SK-N-SH (cell line): ENCODE measurements around the gene KCNG1. TPM values are rescaled to one million over a fixed set of nuclear protein-coding genes. Genes with fewer than 3 reads are reported as not detected.

Experiments
- CTCF ChIA-PET: fragments of 300-600, 350-600 bp; formaldehyde crosslinking; extraction: SDS; loops from one replicate; lab custom pipeline; 2021; lab: Yijun Ruan, JAX
- POLR2A ChIA-PET: fragments of 350-600 bp; sonication (Branson Sonifier 250); formaldehyde crosslinking; extraction: SDS; loops from one replicate; lab custom pipeline; 2020; ENCODE audit warnings: antibody characterized with exemption, inconsistent platforms; lab: Yijun Ruan, JAX
- DNase-seq: peaks from one replicate; pipeline ENCODE4 v3.0.0; 2012
- H2AFZ ChIP-seq: fragments of 200-600 bp; sonication (generic); 2 replicates; pipeline ENCODE4 v1.8.1; 2016; ENCODE audit warnings: antibody characterized with exemption, mild to moderate bottlenecking, low read depth
- H3F3A ChIP-seq: fragments of 200-600 bp; sonication (generic); replicated peaks from 2 replicates; pipeline ENCODE3; 2016; ENCODE audit warnings: antibody characterized with exemption, mild to moderate bottlenecking; ENCODE audit not compliant: insufficient read depth
- H3K27ac ChIP-seq, 2 experiments: fragments of 200-500 bp in 1 of 2; fragments of 200-600 bp in 1 of 2; sonication (Bioruptor generic) in 1 of 2; sonication (generic), shearing (Covaris generic) in 1 of 2; 2 replicates each; pipeline versions ENCODE4 v1.5.1 to v1.6.1; 2014 to 2016; ENCODE audit warnings: low read depth in 2 of 2, inconsistent platforms in 1 of 2, low read length in 1 of 2, mild to moderate bottlenecking in 1 of 2, mixed read lengths in 1 of 2
- H3K27me3 ChIP-seq: fragments of 200-600 bp; sonication (generic), shearing (Covaris generic); 2 replicates; pipeline ENCODE4 v1.6.1; 2016; ENCODE audit warnings: mixed run types; ENCODE audit not compliant: insufficient read depth
- H3K36me3 ChIP-seq, 2 experiments: fragments of 200-500 bp in 1 of 2; fragments of 200-600 bp in 1 of 2; sonication (Bioruptor generic) in 1 of 2; sonication (generic) in 1 of 2; replicated peaks in 1 of 2; 2 replicates each; pipeline versions ENCODE3 to v1.5.1; 2014 to 2016; ENCODE audit warnings: low read length in 1 of 2, mild to moderate bottlenecking in 1 of 2; ENCODE audit not compliant: insufficient read depth in 2 of 2, control insufficient read depth in 1 of 2
- H3K4me1 ChIP-seq, 2 experiments: fragments of 200-500 bp in 1 of 2; fragments of 200-600 bp in 1 of 2; sonication (Bioruptor generic) in 1 of 2; sonication (generic), shearing (Covaris generic) in 1 of 2; 2 replicates each; pipeline versions ENCODE4 v1.5.1 to v1.6.1; 2014 to 2016; ENCODE audit warnings: low read depth in 1 of 2, low read length in 1 of 2, mixed run types in 1 of 2; ENCODE audit not compliant: insufficient read depth in 2 of 2, control insufficient read depth in 1 of 2
- H3K4me2 ChIP-seq: fragments of 200-600 bp; sonication (generic), shearing (Covaris generic); 2 replicates; pipeline ENCODE4 v1.6.1; 2017; ENCODE audit warnings: mixed run types
- H3K4me3 ChIP-seq, 2 experiments: fragments of 200-500 bp in 1 of 2; fragments of 200-600 bp in 1 of 2; sonication (Bioruptor generic) in 1 of 2; sonication (generic), shearing (Covaris generic) in 1 of 2; 2 replicates each; pipeline versions ENCODE4 v1.5.1 to v1.8.1; 2014 to 2016; ENCODE audit warnings: low read depth in 2 of 2, inconsistent platforms in 1 of 2, low read length in 1 of 2, mild to moderate bottlenecking in 1 of 2, mixed read lengths in 1 of 2, moderate library complexity in 1 of 2
- H3K79me2 ChIP-seq: fragments of 200-600 bp; sonication (generic); 2 replicates; pipeline ENCODE4 v1.8.1; 2017; ENCODE audit warnings: mild to moderate bottlenecking; ENCODE audit not compliant: insufficient read depth
- H3K9ac ChIP-seq: fragments of 200-600 bp; sonication (generic); 2 replicates; pipeline ENCODE4 v1.6.1; 2017; ENCODE audit warnings: mixed run types
- H3K9me2 ChIP-seq: fragments of 200-600 bp; sonication (generic); 2 replicates; pipeline ENCODE4 v1.6.1; 2017; ENCODE audit warnings: mixed run types
- H3K9me3 ChIP-seq: fragments of 200-600 bp; sonication (generic); 2 replicates; pipeline ENCODE4 v1.6.1; 2017; ENCODE audit warnings: mixed run types, mild to moderate bottlenecking, moderate library complexity
- H4K20me1 ChIP-seq: fragments of 200-600 bp; sonication (generic); 2 replicates; pipeline ENCODE4 v1.6.1; 2017; ENCODE audit warnings: mild to moderate bottlenecking, mixed run types; ENCODE audit not compliant: insufficient read depth
- EP300 ChIP-seq, 2 experiments: IDR thresholded peaks; 2 replicates each; pipeline versions ENCODE4 v1.4.0 to v1.6.1; 2012; ENCODE audit warnings: borderline replicate concordance in 1 of 2, low read depth in 1 of 2, low read length in 1 of 2
- FOSL2 ChIP-seq: IDR thresholded peaks from 2 replicates; pipeline ENCODE4 v1.4.0; 2012; ENCODE audit warnings: low read depth, mild to moderate bottlenecking, moderate library complexity, borderline replicate concordance
- FOXJ3 ChIP-seq: sonication (generic); formaldehyde crosslinking; IDR thresholded peaks from 2 replicates; pipeline ENCODE4 v1.5.1; 2020; ENCODE audit warnings: mild to moderate bottlenecking, missing genetic modification reagents
- FOXM1 ChIP-seq: IDR thresholded peaks from 2 replicates; pipeline ENCODE4 v1.4.0; 2012; ENCODE audit warnings: low read depth, mild to moderate bottlenecking
- GABPA ChIP-seq: IDR thresholded peaks from 2 replicates; pipeline ENCODE4 v1.4.0; 2012; ENCODE audit warnings: low read depth, mild to moderate bottlenecking
- GATA2 ChIP-seq: sonication (generic); formaldehyde crosslinking; IDR thresholded peaks from 2 replicates; pipeline ENCODE4 v1.5.0; 2020; ENCODE audit warnings: mild to moderate bottlenecking, missing genetic modification reagents
- IRF3 ChIP-seq: fragments of 150-350 bp; IDR thresholded peaks from 2 replicates; pipeline ENCODE4 v1.6.1; 2016; ENCODE audit warnings: mild to moderate bottlenecking, low read depth, low read length
- MAX ChIP-seq: IDR thresholded peaks from 2 replicates; pipeline ENCODE4 v1.4.0; 2012; ENCODE audit warnings: low read depth
- MEF2A ChIP-seq: IDR thresholded peaks from 2 replicates; pipeline ENCODE4 v1.4.0; 2012; ENCODE audit warnings: low read depth, borderline replicate concordance
- NFIC ChIP-seq: IDR thresholded peaks from 2 replicates; pipeline ENCODE4 v1.4.0; 2012; ENCODE audit warnings: borderline replicate concordance
- NRF1 ChIP-seq: IDR thresholded peaks from 2 replicates; pipeline ENCODE4 v1.6.1; 2012; ENCODE audit warnings: low read depth, mild to moderate bottlenecking, low read length
- POLR2AphosphoS5 ChIP-seq: IDR thresholded peaks from 2 replicates; pipeline ENCODE4 v1.6.1; 2012; ENCODE audit warnings: low read depth, low read length
- RCOR1 ChIP-seq: fragments of 150-350 bp; IDR thresholded peaks from 2 replicates; pipeline ENCODE4 v1.6.1; 2017; ENCODE audit warnings: antibody characterized with exemption, low read length
- RFX5 ChIP-seq: IDR thresholded peaks from 2 replicates; pipeline ENCODE4 v1.6.1; 2012; ENCODE audit warnings: mild to moderate bottlenecking, improper control_type of control experiment, low read length
- RXRA ChIP-seq: IDR thresholded peaks from 2 replicates; pipeline ENCODE4 v1.4.0; 2012; ENCODE audit warnings: low read depth, mild to moderate bottlenecking, borderline replicate concordance
- SMC3 ChIP-seq: IDR thresholded peaks from 2 replicates; pipeline ENCODE4 v1.6.1; 2012; ENCODE audit warnings: low read depth, low read length, improper control_type of control experiment
- TCF12 ChIP-seq: IDR thresholded peaks from 2 replicates; pipeline ENCODE4 v1.4.0; 2012
- TEAD4 ChIP-seq: IDR thresholded peaks from 2 replicates; pipeline ENCODE4 v1.4.0; 2012; ENCODE audit warnings: mild to moderate bottlenecking, borderline replicate concordance; ENCODE audit not compliant: insufficient read depth
- USF1 ChIP-seq: IDR thresholded peaks from 2 replicates; pipeline ENCODE4 v1.4.0; 2012; ENCODE audit warnings: low read depth, borderline replicate concordance
- YY1 ChIP-seq: IDR thresholded peaks from 2 replicates; pipeline ENCODE4 v1.4.0; 2012; ENCODE audit warnings: low read depth, mild to moderate bottlenecking
- ZBTB33 ChIP-seq: IDR thresholded peaks from 2 replicates; pipeline ENCODE4 v1.4.0; 2012; ENCODE audit warnings: low read depth, borderline replicate concordance
- whole genome bisulfite sequencing: methylation state at CpG from one replicate; pipeline ENCODE4 v1.1.6; 2017; ENCODE audit warnings: low lambda C conversion rate; 5-methylcytosine and 5-hydroxymethylcytosine counted together
- polyA plus RNA-seq, 3 experiments: library from polyadenylated mRNA; depleted of rRNA; stranded (reverse); fragments of >200 nt; gene quantifications; 2 replicates each; pipeline ENCODE4 v1.2.3, GENCODE V29; 2012

The KCNG1 gene
- polyA plus RNA-seq, 1 of the 3 experiments (the other 2 are of a cell fraction), result 13.8 TPM

- no peaks in the 10 kb centered on the region for H3K27me3 ChIP-seq
- no peak overlapping the region for H3K9ac ChIP-seq
- no peak overlapping the region for H3K4me3 ChIP-seq
- POLR2A ChIA-PET, result no interaction called here
- no peaks in the 10 kb centered on the region for H3K9me3 ChIP-seq
- H3K4me1 ChIP-seq, result no peaks in the 10 kb centered on the region
- CTCF ChIA-PET, result interaction anchor here (0.7 to 4.4 kb wide), 5 partner anchors 11 to 311 kb away, joined by 3 to 23 read pairs (median 4); no protein-coding TSS in a partner anchor
- H3F3A ChIP-seq, result no peaks in the 10 kb centered on the region
- no peak overlapping the region for H3K27ac ChIP-seq
- no peak for TF ChIP-seq MEF2A
- TF ChIP-seq MAX, result no peak
- no peak for TF ChIP-seq FOSL2
- no peak for TF ChIP-seq POLR2AphosphoS5
- no peak for TF ChIP-seq TEAD4
- no peak for TF ChIP-seq NFIC
- no peak for TF ChIP-seq YY1
- TF ChIP-seq RCOR1, result no peak
- no peak for TF ChIP-seq IRF3
- no peak for TF ChIP-seq ZBTB33
- TF ChIP-seq USF1, result no peak
- no peak for TF ChIP-seq EP300 (IDR thresholded peaks at IDR 0.05; ENCODE audit: borderline replicate concordance in 1 of 2, low read depth in 1 of 2, low read length in 1 of 2)
- no peaks in the 10 kb centered on the region for H4K20me1 ChIP-seq
- no peaks in the 10 kb centered on the region; the same call in 1 of the 2 replicates for H3K79me2 ChIP-seq
- 65% methylated on average over 5 of the region's 7 CpGs for WGBS
- no peak overlapping the region for H3K4me2 ChIP-seq
- DNase-seq, result no peak
- H2AFZ ChIP-seq, result no peak overlapping the region
- H3K36me3 ChIP-seq, result no peaks in the 10 kb centered on the region
- H3K9me2 ChIP-seq, result no peaks in the 10 kb centered on the region
Observed at GRCh38 chr20:51002633-51003032, 20.3 kb downstream of the KCNG1 start.

GRCh38 chr20:51001430-51002265 lies 21.3 kb downstream of the KCNG1 start:
- Histone ChIP-seq H3K4me3 (no peak overlapping the region), H3F3A (no peaks in the 10 kb centered on the region), H3K79me2 (no peaks in the 10 kb centered on the region), H3K9ac (no peak overlapping the region), H2AFZ (no peak overlapping the region), H4K20me1 (no peaks in the 10 kb centered on the region), H3K9me3 (no peaks in the 10 kb centered on the region), H3K27ac (no peak overlapping the region), H3K36me3 (no peaks in the 10 kb centered on the region), H3K27me3 (no peaks in the 10 kb centered on the region), H3K4me1 (no peaks in the 10 kb centered on the region), H3K9me2 (no peaks in the 10 kb centered on the region), H3K4me2 (no peak overlapping the region)
- ChIA-PET CTCF (interaction anchor here (0.7 to 4.4 kb wide), 9 partner anchors 10 to 312 kb away, joined by 3 to 23 read pairs (median 5); no protein-coding TSS in a partner anchor), POLR2A (no interaction called here)
- TF ChIP-seq TCF12, result no peak
- no peak for TF ChIP-seq TEAD4
- no peak for TF ChIP-seq FOXJ3 (CRISPR knock-in tag)
- TF ChIP-seq NRF1, result no peak
- no peak for TF ChIP-seq RXRA
- no peak for TF ChIP-seq SMC3
- TF ChIP-seq FOXM1, result no peak
- TF ChIP-seq RFX5, result no peak
- no peak for TF ChIP-seq GATA2 (CRISPR knock-in tag)
- TF ChIP-seq MAX, result no peak
- no peak for TF ChIP-seq GABPA
- TF ChIP-seq ZBTB33, result no peak
- no peak for DNase-seq
- 89% methylated on average over 19 of the region's 20 CpGs for WGBS
